ENCODE measurements around the gene EYA2.

DNA sequence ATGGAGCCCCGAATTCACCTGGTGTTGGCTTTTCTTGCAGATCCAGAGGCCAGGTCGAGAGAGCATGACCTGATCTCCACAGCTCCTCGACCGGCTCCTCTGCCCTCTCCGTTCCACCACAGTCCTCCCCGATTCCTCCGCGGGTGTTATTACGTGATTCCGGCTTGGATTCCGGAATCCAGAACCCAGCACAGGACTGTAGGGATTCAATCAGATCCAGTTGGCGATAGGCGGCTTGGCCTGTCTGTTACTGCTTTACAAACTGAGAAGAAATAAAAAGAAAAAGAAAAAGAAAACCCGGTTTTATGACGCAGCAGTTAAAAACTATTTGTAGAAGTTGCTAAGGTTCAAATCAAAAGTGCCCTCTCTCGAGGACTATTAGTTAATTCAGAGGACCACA, 222.7 kb downstream of the EYA2 start:
- TF ChIP-seq, protein P1, sequence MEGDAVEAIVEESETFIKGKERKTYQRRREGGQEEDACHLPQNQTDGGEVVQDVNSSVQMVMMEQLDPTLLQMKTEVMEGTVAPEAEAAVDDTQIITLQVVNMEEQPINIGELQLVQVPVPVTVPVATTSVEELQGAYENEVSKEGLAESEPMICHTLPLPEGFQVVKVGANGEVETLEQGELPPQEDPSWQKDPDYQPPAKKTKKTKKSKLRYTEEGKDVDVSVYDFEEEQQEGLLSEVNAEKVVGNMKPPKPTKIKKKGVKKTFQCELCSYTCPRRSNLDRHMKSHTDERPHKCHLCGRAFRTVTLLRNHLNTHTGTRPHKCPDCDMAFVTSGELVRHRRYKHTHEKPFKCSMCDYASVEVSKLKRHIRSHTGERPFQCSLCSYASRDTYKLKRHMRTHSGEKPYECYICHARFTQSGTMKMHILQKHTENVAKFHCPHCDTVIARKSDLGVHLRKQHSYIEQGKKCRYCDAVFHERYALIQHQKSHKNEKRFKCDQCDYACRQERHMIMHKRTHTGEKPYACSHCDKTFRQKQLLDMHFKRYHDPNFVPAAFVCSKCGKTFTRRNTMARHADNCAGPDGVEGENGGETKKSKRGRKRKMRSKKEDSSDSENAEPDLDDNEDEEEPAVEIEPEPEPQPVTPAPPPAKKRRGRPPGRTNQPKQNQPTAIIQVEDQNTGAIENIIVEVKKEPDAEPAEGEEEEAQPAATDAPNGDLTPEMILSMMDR (optimal IDR thresholded peaks at IDR 0.05 in 1 of 3, IDR thresholded peaks at IDR 0.05 in 1 of 3, conservative IDR thresholded peaks at IDR 0.05 in 1 of 3; ENCODE audit: extremely low read depth in 1 of 3, insufficient read depth in 2 of 3, low read length in 3 of 3) = no peak
- no peak for TF ChIP-seq EZH2 (IDR thresholded peaks at IDR 0.05; ENCODE audit: low read length)
